GM13977 (cell line): ENCODE measurements around the gene TRIOBP.
"Not testable (repeated sequence)": the region's sequence is repeated elsewhere in the genome, so short reads cannot be mapped to it uniquely, and the experiment has no call there.

Experiments used
- DNase-seq: peaks from one replicate; pipeline ENCODE4 v3.0.0; 2012; ENCODE audit warnings: low spot score
- in situ Hi-C: fragments of 300-500 bp; cut with MboI; formaldehyde crosslinking; loops from one replicate; pipeline ENCODE4 v1.12.0; 2022; ENCODE audit warnings: low sequenced_read_pairs, low pct_unique_long_range_greater_than_20kb, mixed read lengths, inconsistent platforms; ENCODE audit not compliant: unreplicated experiment
- TF ChIP-seq, protein P1 (sequence below): IDR thresholded peaks from 2 replicates; pipeline ENCODE4 v1.5.1; 2012; ENCODE audit warnings: mild to moderate bottlenecking, control low read depth; ENCODE audit not compliant: insufficient read depth; ENCODE audit errors: extremely low read depth, missing control alignments

The TRIOBP gene

DNA sequence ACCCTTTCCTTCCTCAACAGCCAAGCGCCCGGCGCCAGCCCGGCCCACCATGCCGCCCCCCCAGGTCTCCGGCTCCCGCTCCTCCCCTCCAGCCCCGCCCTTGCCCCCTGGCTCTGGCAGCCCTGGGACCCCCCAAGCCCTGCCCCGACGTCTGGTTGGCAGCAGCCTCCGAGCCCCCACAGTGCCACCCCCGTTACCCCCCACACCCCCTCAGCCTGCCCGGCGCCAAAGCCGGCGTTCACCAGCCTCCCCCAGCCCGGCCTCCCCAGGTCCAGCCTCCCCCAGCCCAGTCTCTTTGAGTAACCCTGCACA is 41.6 kb upstream of the TRIOBP start:
- DNase-seq = no peak
- in situ Hi-C loops = no loop called here
- TF ChIP-seq, protein P1, sequence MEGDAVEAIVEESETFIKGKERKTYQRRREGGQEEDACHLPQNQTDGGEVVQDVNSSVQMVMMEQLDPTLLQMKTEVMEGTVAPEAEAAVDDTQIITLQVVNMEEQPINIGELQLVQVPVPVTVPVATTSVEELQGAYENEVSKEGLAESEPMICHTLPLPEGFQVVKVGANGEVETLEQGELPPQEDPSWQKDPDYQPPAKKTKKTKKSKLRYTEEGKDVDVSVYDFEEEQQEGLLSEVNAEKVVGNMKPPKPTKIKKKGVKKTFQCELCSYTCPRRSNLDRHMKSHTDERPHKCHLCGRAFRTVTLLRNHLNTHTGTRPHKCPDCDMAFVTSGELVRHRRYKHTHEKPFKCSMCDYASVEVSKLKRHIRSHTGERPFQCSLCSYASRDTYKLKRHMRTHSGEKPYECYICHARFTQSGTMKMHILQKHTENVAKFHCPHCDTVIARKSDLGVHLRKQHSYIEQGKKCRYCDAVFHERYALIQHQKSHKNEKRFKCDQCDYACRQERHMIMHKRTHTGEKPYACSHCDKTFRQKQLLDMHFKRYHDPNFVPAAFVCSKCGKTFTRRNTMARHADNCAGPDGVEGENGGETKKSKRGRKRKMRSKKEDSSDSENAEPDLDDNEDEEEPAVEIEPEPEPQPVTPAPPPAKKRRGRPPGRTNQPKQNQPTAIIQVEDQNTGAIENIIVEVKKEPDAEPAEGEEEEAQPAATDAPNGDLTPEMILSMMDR = no peak

DNA sequence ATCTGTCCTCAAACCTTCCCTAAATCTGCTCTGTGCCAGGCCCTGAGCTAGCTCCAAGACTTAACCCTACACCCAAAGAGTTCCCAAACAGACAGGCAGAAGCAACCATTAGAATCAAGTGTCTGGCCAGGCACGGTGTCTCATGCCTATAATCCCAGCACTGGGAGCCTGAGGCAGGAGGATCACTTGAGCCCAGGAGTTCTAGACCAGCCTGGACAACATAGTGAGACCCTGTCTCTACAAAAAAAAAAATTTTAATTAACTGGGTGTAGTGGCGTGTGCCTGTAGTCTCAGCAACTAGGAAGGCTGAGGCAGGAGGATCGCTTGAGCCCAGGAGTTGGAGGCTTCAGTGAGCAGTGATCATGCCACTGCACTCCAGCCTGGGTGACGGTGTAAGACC is 40.3 kb upstream of the TRIOBP start:
- in situ Hi-C loops, DNase-seq: not testable (repeated sequence)

DNA sequence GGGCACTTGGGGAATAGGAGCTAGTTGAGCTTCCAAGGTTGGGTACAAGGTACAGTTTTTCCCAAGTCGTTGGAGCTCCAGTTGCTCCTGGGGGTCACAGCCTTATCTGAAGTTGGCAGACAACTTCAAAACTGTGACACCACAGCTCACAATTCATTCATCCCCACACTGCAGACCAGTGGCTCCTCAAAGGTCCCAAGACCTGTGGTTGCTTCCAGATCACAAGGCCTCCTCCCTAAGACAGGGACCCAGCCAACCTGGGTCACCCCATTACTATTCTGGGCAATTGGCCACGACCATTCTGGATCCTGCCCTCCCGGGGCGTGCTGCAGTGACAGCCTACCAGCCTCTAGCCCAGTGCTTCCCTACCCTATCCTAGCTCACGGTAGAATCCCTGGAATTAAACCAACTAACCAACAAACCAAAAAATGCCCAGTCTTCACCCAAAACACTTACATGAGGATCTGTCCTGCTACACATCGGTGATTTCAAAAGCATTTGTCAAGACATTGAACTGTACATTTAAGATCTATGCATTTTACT is 39.2 kb upstream of the TRIOBP start:
- DNase-seq = peak; percentile 50
- in situ Hi-C loops = no loop called here
- TF ChIP-seq, protein P1 = no peak

DNA sequence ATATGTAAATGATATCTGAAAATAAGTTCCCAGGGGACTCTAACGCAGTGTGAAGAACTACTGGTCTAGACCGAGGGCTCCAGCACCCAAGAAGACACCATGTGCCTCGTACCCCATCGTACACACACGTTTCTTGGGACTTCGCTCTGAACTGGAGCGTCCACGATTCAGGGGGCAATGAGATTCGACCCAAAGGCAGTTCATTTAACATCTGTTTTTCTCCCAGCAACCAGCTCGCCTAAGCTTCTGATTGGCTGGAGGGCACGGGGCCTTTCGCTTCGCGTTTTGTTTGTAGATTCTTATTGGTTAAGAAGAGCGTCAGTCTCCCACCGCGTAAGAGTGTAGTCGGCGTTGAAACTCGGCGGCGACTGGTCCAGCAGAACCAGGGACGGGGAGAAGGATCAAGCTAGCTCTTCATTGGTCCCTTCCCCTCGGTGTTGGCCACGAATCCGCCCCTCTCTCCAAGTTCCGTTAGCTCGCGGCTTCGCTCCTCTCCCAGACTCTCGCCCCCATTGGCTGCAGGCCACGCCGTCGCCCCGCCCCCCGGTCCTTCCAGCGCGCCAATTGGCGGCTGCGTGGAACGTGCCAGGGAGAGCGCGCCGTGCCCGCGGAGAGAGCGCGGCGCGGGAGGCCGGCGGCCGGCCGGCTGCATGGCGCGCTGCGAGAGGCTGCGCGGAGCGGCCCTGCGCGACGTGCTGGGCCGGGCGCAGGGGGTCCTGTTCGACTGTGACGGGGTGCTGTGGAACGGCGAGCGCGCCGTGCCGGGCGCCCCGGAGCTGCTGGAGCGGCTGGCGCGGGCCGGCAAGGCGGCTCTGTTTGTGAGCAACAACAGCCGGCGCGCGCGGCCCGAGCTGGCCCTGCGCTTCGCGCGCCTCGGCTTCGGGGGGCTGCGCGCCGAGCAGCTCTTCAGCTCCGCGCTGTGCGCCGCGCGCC is 38.4 kb upstream of the TRIOBP start, which contains the start of gene PDXP:
PDXP (plus strand) TSS at position 591 of the 933 bp plus-strand sequence; CDS start at position 651, 60 bp downstream.
- TF ChIP-seq, protein P1 = no peak
- peak; percentile 99 for DNase-seq
- in situ Hi-C loops = no loop called here

DNA sequence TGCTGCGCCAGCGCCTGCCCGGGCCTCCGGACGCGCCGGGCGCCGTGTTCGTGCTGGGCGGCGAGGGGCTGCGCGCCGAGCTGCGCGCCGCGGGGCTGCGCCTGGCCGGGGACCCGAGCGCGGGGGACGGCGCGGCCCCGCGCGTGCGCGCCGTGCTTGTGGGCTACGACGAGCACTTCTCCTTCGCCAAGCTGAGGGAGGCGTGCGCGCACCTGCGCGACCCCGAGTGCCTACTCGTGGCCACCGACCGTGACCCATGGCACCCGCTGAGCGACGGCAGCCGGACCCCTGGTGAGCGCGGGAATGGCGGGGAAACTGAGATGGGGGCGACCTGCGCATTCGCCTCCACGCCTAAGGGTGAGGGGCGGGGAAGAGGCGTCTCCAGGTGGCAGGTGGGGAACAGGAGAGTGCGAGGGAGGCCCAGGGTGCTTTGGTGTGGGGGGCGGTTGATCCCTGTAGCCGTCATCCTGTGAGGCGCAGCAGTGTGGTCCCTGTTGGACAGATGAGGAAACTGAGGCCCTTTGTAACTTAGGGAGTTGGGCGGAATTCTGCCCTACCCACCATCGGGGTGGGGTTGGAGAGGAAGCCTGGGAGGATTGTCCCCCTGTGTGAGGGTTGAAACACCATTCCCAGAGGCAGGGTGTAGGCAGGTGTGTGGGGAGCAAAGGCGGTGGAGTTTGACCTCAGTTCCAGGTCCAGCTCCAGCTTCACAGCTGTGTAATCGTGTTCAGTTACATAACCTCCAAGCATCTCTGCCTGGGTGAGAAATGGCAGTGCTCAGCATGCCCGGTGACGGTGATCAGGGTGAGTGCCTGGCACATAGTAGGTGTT is 37.6 kb upstream of the TRIOBP start:
- DNase-seq = peak; percentile 52
- TF ChIP-seq, protein P1 = no peak
- in situ Hi-C loops = no loop called here

DNA sequence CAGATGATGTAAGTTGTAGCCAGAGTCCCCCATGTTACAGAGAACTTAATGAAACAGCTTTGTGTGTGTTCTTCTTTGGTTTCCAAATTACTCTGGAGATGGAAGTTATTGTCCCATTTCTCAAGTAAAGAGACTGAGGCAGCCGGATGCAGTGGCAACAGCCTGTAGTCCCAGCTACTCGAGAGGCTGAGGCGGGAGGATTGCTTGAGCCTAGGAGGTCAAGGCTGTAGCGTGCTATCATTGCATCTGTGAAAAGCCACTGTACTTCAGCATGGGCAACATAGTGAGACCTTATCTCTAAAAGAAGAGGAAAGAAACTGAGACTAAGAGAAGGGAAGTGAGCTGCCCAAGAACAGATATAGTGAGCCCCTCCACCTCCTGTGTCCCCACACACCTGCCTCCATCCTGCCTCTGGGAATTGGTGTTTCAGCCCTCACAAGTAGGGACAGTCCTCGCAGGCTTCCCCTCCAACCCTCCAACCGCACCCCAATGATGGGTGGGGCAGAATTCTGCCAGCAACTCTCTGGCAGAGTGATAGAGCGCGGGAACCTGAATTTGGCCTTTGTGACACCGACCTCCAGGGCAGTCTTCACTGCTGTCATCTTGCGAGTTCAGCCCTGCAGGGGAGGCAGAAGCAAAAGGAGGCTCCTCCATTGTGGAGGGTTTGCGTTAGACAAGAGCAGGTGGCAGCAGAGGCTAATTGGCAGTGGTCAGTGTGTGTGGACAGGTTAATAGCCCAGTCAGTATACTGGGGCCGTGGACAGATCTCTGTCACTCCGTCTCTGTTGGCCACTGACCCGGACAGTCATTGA is 36.7 kb upstream of the TRIOBP start:
- TF ChIP-seq, protein P1 = no peak
- no peak for DNase-seq
- in situ Hi-C loops = no loop called here
